Right renal cortex interstitium (tissue), 3 donors: ENCODE results near the gene SPATA31E1. TPM values are rescaled to one million over a fixed set of nuclear protein-coding genes. Genes with fewer than 3 reads are reported as not detected.
"Not testable (repeated sequence)": the region's sequence is repeated elsewhere in the genome, so short reads cannot be mapped to it uniquely, and the experiment has no call there.

Experiments
- DNase-seq, 3 donors: peaks; one replicate each; pipeline ENCODE4 v3.0.0-alpha.2; 2013; ENCODE audit warnings: low read depth in 3 of 3, low spot score in 2 of 3
- polyA plus RNA-seq, 3 donors: library from polyadenylated mRNA; unstranded; fragments of 120-200 nt; gene quantifications; one replicate each; pipeline ENCODE4 v1.2.1, GENCODE V29; 2013; ENCODE audit not compliant: insufficient read length in 3 of 3

SPATA31E1 gene
- polyA plus RNA-seq, 3 donors, result 0.03 TPM; not detected in 2

GRCh38 chr9:87884578-87885459 is 2.1 kb downstream of the SPATA31E1 start:
- DNase-seq, result no peak

- no peak for DNase-seq
Measured at GRCh38 chr9:87885484-87886189, 3.0 kb downstream of the SPATA31E1 start.

- no peak for DNase-seq
Measured at GRCh38 chr9:87886210-87886932, 3.7 kb downstream of the SPATA31E1 start.

- DNase-seq, result no peak
Measured at GRCh38 chr9:87886933-87887505, 4.3 kb downstream of the SPATA31E1 start.

GRCh38 chr9:87887661-87888480 is 5.2 kb downstream of the SPATA31E1 start:
- DNase-seq, result no peak

GRCh38 chr9:87888501-87888900 is 5.8 kb downstream of the SPATA31E1 start:
- DNase-seq, result no peak

GRCh38 chr9:87889065-87889881 is 6.6 kb downstream of the SPATA31E1 start:
- DNase-seq, result no peak

- DNase-seq, result no peak
Measured at GRCh38 chr9:87889882-87890252, 7.2 kb downstream of the SPATA31E1 start.

GRCh38 chr9:87890837-87891236 is 8.2 kb downstream of the SPATA31E1 start:
- no peak for DNase-seq

- no peak for DNase-seq
Measured at GRCh38 chr9:87891754-87892153, 9.1 kb downstream of the SPATA31E1 start.

GRCh38 chr9:87892956-87893355 is 10.3 kb downstream of the SPATA31E1 start:
- DNase-seq, result no peak

GRCh38 chr9:87894998-87895625 is 12.4 kb downstream of the SPATA31E1 start:
- DNase-seq, result no peak

GRCh38 chr9:87896891-87897290 is 14.2 kb downstream of the SPATA31E1 start:
- no peak for DNase-seq

- no peak for DNase-seq
Measured at GRCh38 chr9:87898151-87898550, 15.5 kb downstream of the SPATA31E1 start.

- not testable (repeated sequence) for DNase-seq
Measured at GRCh38 chr9:87902371-87902770, 19.7 kb downstream of the SPATA31E1 start.

GRCh38 chr9:87909310-87910041 is 26.8 kb downstream of the SPATA31E1 start:
- DNase-seq, result no peak

GRCh38 chr9:87910821-87911220 is 28.1 kb downstream of the SPATA31E1 start:
- no peak for DNase-seq

- not testable (repeated sequence) for DNase-seq
Measured at GRCh38 chr9:87917662-87918061, 35.0 kb downstream of the SPATA31E1 start, which contains the start of gene SPATA31C1. Gene SPATA31C1, plus strand, starts transcription at chr9:87917962.
